AG08395 (cell line): ENCODE results near the gene SNRNP27.
"Not testable (repeated sequence)": the region's sequence is repeated elsewhere in the genome, so short reads cannot be mapped to it uniquely, and the experiment has no call there.

Source experiments
- DNase-seq: peaks from one replicate; pipeline ENCODE4 v3.0.0; 2012; ENCODE audit warnings: mixed read lengths, low spot score

SNRNP27 gene

GRCh38 chr2:69946351-69947324 is 52.9 kb downstream of the SNRNP27 start:
- DNase-seq = peak; percentile 62

- no peak for DNase-seq
These were observed 53.7 kb downstream of the SNRNP27 start for GRCh38 chr2:69947325-69947931.

GRCh38 chr2:69948032-69948962 is 54.5 kb downstream of the SNRNP27 start:
- peak; percentile 55 for DNase-seq

GRCh38 chr2:69948963-69949645 is 55.3 kb downstream of the SNRNP27 start:
- no peak for DNase-seq

- DNase-seq = no peak
These were observed 56.5 kb downstream of the SNRNP27 start for GRCh38 chr2:69950241-69950640.

- not testable (repeated sequence) for DNase-seq
These were observed 56.9 kb downstream of the SNRNP27 start for GRCh38 chr2:69950671-69951070.

GRCh38 chr2:69952336-69953115 is 58.8 kb downstream of the SNRNP27 start:
- DNase-seq = no peak

- DNase-seq = no peak
These were observed 60.3 kb downstream of the SNRNP27 start for GRCh38 chr2:69954084-69954483.
